Ureter (tissue), 1 donor: ENCODE data around the gene REG3A. TPM values are rescaled to one million over a fixed set of nuclear protein-coding genes. Genes with fewer than 3 reads are reported as not detected.

Experiments
- DNase-seq: peaks from one replicate; pipeline ENCODE4 v3.0.0-alpha.2; 2020; ENCODE audit warnings: low spot score
- total RNA-seq: library from RNA; stranded (reverse); gene quantifications from one replicate; pipeline ENCODE4 v1.2.4, GENCODE V29; 2023
- donor health status: DM: yes; HTN: yes; CAD: no.

REG3A gene
- total RNA-seq, 1 donor from 2014 or later, result not detected

DNA sequence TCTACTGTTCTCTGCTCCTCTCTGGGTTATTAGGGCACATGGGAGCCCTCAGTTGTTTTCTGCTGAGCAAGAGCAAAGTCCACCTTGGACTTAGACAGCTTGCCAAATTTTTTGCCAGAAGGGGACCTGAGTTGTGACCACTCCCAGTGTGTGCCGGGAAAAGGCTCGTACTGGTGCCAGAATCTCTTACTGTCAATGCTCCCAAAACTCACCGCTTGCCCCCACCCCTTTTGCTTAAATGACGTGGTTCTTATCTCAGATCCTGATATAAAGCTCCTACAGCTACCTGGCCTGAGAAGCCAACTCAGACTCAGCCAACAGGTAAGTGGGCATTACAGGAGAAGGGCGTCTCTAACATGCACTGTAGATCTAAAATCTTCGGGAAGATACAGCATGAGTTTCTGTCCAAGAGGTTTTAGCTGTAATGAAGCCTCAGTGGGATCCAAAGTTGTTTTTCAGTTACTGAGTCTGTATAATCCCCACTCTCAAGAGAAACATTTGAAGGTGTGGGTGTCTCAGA, 39.3 kb downstream of the REG3A start, which contains the start of gene REG1A:
Gene REG1A, plus strand, starts transcription at position 295 of the 520 bp plus-strand sequence. CDS start 374 bp downstream, outside the sequence.
- DNase-seq, result no peak

- DNase-seq, result no peak
Observed at GRCh38 chr2:79116997-79117928, 42.3 kb downstream of the REG3A start.

DNA sequence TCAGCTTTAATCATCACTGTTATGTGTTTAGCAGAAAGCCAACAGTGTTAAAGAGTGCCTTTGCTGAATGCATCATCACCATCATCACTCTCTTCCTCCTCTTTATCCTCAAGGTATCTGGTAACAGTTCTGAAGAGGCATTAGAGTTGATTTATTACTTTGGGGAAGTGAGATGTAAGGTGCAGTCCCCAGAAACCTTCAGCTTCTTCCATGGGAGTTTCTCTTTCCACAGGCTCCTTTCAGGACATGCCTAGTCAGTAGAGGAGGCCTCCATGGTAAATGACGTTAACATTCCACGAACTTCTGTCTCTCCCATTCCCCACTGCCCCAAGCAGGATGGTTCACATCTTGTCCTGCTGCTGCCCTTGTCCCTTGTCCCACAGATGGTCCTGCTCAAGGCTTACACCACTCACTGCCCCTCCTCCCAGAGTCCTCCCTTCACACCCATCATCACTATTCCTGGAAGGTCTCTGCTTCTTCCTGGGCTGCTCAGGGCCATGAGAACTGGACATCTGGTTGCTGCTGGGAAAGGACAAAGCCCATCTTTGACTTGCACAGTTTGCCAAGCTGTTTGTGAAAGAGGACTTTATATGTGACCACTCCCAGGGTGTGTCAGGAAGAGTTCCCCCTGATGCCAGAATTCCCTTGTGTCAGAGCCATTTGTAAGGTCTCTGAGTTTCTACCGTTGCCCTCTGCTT, 44.6 kb downstream of the REG3A start:
- no peak for DNase-seq

DNA sequence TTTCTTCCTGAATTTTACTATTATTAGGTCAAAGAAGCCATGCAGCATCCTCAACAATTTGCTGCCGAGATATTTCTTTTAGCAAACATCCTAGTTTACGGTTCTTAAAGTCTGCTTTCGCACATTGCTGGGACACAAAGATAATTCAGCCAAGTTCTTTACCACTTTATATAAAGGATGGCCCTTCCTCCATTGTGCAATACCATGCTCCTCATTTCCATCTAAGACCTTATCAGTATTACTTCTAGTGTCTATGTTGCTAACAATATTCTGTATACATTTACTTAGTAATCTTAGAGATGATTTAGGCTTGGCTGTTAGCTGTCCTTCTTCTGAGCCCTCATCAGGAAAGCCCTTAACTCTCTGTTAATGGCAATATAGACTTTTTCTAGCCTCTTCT, 47.3 kb downstream of the REG3A start:
- DNase-seq, result no peak

Other genes starting within 250 kb of the REG3A start
- not detected for gene REG3G, start 134.1 kb downstream of the REG3A start, total RNA-seq
- not detected for gene REG1B, start 71.8 kb downstream of the REG3A start, total RNA-seq
- not detected for gene REG1A, start 39.3 kb downstream of the REG3A start, total RNA-seq